HT1080 (cell line): ENCODE data around the gene ATF5. TPM values are rescaled to one million over a fixed set of nuclear protein-coding genes. Genes with fewer than 3 reads are reported as not detected.

Experiments
- DNase-seq: peaks from one replicate; pipeline ENCODE4 v3.0.0-alpha.2; 2015; ENCODE audit warnings: low read depth
- polyA plus RNA-seq, 2 experiments: library from polyadenylated mRNA; depleted of rRNA; stranded (reverse); fragments of >200 nt; gene quantifications; 2 replicates each; pipeline ENCODE4 v1.2.3, GENCODE V29; 2015
- total RNA-seq: library from RNA; depleted of rRNA; stranded (reverse); fragments of >200 nt; shearing (Covaris generic); gene quantifications from 2 replicates; pipeline ENCODE4 v1.2.3, GENCODE V29; 2014; rRNA removed

Gene ATF5, protein sequence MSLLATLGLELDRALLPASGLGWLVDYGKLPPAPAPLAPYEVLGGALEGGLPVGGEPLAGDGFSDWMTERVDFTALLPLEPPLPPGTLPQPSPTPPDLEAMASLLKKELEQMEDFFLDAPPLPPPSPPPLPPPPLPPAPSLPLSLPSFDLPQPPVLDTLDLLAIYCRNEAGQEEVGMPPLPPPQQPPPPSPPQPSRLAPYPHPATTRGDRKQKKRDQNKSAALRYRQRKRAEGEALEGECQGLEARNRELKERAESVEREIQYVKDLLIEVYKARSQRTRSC
- total RNA-seq, result 13.6 and 17.4 TPM in 2 replicates
- polyA plus RNA-seq (2015; cell fraction: cytosol; rRNA removed), result 11.9 and 13.2 TPM in 2 replicates
- 9.2 and 10.3 TPM in 2 replicates for polyA plus RNA-seq (2015; cell fraction: nucleus; rRNA removed)

DNA sequence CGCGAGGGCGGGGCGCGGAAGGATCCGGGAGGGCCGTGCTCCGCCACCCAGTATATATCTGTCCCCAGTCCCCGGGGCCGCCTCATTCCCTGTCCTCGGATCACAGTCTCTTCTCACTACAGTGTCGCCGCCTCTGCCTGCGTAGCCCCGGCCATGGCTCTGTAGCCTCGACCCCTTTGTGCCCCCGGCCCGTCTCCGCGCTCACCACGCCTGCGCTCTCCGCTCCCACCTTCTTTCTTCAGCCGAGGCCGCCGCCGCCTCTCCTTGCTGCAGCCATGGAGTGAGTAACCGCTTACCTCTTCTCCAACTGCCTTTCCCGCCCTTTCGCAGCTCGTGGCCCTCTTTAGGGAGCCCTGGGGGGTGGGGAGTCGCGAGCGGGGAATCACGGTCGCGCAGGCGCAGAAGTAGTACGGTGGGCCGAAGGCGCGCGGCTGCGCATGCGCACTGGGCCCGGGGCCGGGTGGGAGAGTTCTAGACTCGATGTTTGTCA is at the start of gene ATF5, which contains the start of gene NUP62:
Gene ATF5 (plus strand): TSS at position 85 of the 490 bp plus-strand sequence. CDS start 1,646 bp downstream, outside the sequence.
Gene NUP62 (minus strand): TSS at position 384 of the 490 bp plus-strand sequence. CDS start 19,697 bp downstream, outside the sequence.
- DNase-seq, result peak; percentile 80

DNA sequence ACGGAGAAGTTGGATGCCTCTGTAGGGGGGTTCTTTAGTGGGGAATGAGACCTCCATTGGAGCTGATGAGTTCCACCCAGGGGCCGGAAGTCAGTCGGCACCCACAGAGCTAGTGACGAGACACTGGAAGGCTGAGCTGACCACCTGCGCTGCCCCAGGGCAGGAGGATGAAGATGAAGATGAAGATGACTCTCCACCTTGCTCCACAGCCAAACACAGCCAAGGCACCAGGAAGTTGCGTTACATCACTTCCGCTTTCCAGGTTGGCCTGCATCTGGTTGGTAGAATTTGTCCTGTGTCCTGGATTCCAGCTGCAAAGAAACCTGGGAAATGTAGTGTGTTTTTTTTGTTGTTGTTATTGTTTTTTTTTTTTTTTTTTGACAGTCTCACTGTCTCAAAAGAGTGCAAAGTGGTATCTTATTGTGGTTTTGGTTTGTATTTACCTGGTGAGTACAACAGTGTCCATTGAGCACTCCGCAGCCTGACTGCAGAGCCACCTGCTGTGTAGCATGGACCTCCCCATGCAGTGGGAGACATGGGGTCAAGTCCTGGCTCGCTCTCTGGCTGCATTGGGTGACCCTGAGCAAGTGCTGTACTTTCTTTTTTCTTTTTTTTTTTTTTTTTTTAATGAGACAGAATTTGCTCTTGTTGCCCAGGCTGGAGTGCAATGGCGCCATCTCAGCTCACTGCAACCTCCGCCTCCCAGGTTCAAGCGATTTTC is 49.6 kb upstream of the ATF5 start:
- DNase-seq, result no peak

DNA sequence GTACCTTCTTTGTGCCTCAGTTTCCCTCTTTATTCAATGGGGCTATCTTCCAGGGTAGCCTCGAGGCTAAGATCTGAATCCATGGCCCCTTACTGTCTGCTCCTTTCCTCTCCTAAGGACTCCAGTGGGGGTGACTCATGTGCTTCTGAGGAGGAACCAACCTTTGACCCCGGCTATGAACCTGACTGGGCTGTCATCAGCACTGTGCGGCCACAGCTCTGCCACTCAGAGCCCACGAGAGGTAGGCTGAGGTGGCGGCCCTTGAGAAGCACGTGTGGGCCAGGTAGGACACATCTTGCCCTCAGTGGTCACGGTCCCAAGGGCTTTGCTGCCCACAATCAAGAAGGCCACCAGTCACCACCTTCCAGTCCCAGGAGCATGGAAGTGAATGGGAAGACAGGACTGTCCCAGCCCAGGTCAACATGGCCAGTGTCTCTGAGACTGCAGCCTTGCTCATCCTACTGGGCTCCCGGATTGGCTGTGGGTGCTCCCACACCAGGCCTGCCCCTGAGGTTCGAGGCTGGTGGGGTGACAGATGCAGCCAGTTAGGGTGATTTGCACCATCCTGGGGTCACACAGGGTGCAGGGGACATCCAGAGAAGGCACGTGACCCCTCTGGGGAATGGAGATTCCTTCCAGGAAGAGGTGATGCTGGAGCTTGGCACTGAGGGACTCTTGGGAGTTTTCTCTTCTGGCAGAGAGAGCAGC is 48.7 kb upstream of the ATF5 start:
- no peak for DNase-seq

DNA sequence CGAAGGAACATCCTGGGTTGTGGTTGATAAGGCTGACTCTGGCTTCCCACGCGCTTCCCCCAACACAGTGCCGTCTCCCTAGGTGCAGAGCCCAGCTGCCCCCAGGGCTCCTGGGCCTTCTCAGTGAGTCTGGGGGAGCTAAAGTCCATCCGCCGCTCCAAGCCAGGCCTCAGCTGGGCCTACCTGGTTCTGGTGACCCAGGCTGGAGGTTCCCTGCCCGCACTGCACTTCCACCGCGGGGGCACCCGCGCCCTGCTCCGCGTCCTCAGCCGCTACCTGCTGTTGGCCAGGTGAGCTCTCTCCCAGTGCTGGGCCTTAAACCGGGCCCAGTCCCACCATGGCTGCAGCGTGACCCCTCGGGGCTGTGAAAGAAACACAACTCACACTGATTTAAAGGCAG is 47.8 kb upstream of the ATF5 start:
- DNase-seq, result no peak

DNA sequence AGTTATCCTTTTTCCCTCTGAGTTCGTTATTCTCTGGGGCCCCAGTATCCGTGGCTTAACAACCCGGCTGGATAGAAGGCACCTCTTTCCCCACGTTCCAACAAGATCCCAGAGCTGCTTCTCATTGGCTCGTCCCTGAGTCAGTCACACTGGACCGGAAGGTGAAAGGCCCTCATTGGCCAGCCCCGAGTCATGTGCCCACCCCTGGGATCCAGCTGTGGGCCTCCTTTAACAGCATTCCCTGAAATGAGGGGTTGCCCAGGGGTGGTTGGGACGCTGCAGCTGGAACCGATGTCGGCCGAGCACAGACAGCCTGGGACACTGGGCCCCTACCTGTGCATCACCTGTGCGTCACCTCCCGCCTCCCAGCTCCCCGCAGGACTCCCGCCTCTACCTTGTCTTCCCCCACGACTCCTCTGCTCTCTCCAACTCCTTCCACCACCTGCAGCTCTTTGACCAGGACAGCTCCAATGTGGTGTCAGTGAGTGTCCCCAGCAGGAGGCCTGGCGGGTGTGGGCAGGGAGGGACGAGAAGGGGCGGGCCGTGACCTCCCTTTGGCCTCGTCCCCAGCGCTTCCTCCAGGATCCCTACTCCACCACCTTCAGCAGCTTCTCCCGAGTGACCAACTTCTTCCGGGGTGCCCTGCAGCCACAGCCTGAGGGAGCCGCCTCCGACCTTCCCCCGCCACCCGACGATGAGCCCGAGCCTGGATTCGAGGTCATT is 47.2 kb upstream of the ATF5 start:
- DNase-seq, result no peak

DNA sequence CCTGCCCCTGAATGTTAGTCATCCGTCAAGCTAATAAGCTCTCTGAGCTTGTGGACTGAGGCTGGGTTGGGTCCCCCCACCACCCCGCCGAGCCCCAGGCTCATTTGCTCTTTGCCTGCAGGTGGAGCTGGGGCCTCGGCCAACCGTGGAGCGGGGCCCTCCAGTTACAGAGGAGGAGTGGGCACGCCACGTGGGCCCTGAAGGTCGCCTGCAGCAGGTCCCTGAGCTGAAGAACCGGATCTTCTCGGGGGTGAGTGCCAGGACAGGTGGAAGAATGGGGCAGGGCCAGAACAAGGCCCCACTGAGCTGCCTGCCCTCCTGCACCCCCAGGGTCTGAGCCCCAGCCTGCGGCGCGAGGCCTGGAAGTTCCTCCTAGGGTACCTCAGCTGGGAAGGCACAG is 46.4 kb upstream of the ATF5 start:
- DNase-seq, result no peak

DNA sequence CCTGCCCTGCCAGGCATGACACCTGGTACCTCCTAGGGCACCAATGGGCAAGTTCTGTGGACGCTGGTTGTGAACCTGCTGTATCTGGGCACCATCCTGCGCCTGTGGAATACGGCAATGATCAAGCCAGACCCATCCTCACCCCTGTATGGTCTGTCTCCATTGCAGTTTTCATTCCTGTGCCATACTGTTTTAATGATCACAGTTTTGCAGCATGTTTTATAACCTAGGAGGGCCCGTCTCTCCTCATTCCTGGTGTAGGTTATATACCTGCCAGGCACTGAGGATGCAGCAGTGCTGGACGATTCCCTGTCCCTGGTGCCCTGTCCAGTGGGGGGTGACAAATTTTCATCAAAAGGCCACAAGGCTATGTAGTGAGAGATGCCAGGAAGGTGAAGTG is 45.9 kb upstream of the ATF5 start:
- no peak for DNase-seq

DNA sequence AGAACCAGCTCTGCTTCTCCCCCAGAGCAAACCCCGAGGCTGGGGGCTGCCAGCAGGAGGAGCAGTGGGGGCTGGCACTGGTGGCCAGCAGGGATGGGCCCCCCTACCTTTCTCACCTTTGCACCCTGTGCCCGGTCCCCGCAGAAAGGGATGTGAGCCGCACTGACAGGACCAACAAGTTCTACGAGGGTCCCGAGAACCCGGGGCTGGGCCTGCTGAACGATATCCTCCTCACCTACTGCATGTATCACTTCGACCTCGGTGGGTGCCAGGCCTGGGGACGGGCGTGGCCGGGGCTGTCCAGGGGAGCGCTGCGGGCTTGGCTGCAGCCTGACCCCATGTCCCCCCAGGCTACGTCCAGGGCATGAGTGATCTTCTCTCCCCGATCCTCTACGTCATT is 44.9 kb upstream of the ATF5 start:
- DNase-seq, result no peak

DNA sequence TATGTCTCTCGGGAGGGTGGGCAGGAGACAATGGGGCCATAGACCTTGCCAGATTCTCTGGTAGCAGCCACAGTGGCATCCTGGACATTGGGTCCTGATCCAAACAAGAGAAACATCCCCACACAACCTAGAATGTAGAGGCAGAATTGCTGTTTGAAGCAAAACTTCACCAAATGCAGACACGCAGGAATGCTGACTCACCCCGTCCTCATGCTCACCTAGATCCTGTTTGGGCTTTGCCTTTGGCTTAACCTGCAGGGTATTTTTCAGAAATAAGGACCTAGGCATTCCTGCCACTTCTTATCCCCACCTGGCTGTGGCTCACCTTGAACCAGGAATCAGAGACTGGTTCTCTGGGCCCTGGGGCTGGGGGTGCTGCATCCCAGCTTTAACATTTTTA is 44.2 kb upstream of the ATF5 start:
- DNase-seq, result no peak

DNA sequence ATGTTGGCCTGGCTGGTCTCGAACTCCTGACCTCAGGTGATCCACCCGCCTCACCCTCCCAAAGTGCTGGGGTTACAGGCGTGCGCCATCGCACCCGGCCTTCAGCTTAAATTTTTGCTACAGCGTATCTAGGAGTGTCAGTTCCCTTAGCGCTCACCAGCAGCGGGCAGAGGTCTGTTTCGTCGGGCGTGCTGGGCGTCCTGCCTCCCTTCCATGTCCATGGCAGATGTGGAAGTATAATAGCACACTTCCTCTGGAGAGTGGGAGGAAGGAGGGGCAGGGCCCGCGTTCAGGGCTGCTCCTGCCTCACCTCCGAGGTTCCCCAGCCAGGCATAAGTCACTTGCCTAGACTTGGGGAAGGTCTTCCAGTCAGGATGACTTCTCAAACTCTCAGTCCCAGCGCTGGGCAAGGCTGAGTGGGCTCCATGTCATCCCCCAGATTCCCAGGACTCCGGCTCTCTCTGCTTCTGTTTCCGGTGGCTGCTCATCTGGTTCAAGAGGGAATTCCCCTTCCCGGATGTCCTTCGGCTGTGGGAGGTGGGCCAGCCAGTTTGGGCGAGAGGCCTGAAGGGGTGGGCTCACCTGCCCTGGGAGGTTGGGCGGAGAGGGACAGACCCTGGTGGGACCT is 41.9 kb upstream of the ATF5 start:
- no peak for DNase-seq

DNA sequence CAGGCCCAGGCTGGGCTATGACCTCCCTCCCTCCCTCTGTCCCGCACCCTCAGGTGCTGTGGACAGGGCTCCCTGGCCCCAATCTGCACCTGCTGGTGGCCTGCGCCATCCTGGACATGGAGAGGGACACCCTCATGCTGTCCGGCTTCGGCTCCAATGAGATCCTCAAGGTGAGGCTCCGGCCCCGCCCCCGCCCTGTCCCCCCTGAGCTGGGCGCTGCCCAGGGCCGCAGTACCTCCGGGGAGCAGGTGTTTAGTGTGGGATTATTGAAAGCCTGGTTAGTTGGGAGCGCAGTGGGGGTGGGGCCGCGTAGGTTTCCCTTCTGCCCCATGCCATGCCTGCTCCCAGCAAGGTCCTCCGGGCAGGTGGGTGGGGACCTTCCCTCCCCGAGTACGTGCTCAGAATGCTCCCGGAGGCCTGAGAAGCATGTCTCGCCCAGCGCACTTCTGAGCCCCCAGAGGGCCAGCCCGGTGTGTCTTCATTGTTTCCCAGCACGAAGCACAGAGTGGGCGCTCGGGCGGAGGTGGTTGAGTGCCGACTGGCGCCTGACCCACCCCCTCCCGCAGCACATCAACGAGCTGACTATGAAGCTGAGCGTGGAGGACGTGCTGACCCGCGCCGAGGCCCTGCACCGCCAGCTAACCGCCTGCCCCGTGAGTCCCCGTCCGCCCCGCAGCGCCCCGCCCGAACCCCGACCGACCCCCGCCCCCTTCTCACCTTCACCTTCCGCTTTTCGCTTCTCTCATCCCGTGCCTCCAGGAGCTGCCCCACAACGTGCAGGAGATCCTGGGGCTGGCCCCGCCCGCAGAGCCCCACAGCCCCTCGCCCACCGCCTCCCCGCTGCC is 41.1 kb upstream of the ATF5 start:
- DNase-seq, result no peak

DNA sequence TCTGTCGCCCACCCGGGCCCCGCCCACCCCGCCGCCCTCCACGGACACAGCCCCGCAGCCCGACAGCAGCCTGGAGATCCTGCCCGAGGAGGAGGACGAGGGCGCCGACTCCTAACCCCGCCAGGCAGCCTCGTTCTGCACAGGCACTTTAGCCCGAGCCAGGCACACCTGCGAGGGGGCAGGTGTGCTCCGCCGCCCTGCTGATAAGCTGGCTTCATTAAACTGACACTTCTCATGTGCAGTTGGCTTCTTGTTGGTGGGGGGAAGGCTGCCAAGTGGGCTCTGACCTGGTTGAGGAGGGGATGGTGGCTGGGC is 40.5 kb upstream of the ATF5 start:
- no peak for DNase-seq

DNA sequence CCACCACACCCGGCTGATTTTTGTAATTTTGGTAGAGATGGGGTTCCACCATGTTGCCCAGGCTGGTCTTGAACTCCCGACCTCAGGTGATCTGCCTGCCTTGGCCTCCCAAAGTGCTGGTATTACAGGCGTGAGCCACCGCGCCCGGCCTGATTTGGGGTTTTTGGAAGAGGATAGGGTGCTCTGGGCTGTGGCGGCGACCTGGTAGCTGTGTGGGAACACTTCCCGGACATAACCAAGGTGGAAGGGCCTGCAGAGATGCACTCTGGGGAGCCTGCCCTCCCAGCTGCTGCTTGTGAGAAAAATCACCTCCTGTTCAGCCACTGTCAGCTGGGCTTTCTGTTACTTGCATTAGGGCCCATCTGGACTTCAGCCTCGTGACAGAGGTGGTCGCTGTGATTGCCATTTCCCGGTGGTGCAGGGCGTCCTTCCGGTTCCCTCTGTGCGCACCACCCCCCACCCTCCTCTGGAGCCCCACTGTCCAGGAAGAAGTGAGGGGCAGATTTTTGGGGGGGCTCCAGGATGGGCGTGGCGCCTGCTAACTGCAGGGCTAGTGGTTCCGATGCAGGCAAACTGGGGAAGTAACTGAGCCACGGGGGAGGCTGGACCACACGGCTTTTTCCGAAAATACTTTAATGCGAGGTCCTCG is 39.8 kb upstream of the ATF5 start:
- DNase-seq, result no peak

DNA sequence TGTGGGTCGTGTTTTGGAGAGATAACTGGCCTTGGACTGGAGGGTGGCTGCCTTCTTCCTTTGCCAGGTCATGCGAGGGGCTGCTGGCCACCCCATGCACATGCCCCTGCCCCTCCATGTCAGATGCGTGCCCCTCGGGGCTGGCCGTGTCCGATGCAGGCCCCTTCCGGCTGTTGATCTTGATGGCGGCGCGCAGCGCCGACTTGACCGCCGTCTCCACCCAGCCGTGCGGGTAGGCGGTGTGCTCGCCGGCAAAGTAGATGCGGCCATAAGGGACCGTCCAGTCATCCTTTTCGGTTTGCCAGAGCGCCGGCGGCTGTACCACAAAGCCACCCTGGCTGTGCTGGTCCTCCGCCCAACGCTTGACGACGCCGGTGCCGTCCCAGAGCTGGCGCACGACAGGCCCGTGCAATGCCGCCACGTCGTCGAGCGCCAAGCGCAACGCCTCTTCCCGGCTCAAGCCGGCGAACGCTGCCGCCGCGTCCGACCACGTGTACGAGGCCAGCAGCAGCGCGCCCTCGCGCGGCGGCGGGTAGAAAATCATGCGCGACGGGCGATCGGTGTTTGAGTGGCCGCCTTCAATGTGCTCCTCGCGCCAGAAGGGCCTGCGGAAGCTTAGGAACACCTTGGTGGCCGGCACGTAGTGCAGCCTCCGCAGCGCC is 39.2 kb upstream of the ATF5 start:
- no peak for DNase-seq

DNA sequence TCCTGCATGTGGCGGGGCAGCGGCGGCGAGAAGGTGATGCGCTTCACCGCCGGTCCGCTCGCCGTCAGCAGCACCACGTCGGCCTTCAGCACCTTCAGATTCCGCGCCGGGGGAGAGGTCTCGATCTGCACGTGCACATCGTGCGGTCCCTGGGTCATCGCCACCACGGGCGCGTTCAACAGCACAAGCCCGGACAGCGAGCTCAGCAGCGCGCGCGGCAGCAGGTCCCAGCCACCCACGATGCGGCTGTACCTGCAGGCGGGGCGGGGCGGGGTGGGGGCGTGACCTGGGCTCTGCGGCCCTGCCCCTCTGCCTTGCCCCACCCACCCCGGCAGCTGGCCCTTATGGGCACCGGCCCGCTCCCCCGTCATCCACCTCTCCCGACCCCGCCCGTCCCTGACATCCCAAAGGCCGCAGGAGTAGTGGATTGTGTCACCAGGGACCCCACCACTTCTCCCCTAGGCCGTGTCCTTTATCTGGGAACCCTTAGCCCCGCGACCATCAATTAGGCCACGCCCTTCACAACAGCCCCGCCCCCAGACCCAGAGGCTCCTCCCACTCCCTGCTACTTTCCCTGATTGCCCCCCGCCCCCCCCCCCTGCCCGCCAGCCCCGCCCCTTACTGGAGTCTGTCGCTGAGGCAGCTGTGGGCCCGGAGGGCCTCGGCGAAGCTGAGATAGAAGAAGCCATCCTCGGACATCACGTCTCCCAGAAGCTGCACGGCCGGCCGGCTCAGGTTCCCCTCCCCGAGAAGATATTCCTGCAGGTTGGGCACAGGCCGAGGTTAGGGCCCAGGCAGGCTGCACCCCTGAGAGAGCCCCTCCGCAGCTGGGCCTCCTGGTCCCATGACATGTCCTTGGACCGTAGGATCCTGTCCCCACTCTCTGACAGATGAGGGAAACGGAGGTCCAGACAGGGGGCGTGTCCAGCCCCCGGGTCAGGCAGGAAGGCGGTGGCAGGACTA is 38.4 kb upstream of the ATF5 start:
- no peak for DNase-seq

DNA sequence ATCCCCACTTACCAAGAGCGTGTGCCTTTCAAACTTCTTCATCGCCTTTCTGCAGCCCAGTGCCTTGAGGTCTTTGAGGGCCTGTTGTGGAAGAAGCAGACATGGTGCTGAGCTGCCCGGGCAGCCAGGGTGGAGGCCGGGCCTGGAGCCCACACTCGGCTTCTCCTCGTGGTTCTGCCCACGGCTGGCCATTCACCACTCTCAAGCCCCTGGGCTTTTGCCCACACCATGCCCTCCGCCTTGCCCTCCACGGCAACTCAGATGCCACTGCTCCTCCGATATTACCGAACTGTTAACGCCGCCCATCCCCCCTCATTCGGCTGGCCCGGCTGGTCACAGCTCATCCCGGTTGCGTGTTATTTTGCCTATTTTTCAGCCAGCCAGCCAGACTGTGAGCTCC is 37.6 kb upstream of the ATF5 start:
- no peak for DNase-seq

DNA sequence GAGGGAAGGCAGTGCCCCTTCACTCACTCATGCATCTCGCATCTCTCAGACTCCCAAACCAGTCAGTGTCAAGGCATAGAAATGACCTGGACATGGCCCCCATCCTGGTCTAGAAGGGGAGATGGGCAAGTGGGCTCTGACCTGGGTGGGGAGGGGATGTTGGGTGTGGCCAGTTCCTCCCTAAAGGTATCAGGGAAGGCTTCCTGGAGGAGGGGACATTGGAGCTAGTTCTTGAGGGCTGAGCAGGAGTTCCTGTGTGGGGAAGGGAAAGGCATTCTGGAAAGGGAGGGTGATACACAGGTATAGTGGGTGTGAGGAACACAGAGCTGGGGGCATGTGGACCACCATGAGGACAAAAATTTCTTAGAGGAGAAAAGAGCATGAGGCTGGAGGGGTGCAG is 36.3 kb upstream of the ATF5 start:
- DNase-seq, result no peak
